PC-3 (cell line): ENCODE measurements around the gene SH3GL2.

Experiments
- CTCF ChIP-seq: fragments of 300-600 bp; sonication (generic); conservative IDR thresholded peaks from 2 replicates; pipeline ENCODE4 v1.5.1; 2017; ENCODE audit warnings: antibody characterized with exemption, low read depth, mild to moderate bottlenecking, low read length
- EZH2 ChIP-seq: fragments of 300-600 bp; sonication (generic); IDR thresholded peaks from one replicate; pipeline ENCODE4 v1.6.1; 2017; ENCODE audit warnings: antibody characterized with exemption, mild to moderate bottlenecking, low read length; ENCODE audit not compliant: unreplicated experiment
- EZH2phosphoT487 ChIP-seq: fragments of 300-600 bp; sonication (generic); IDR thresholded peaks from 2 replicates; pipeline ENCODE4 v1.6.1; 2018; ENCODE audit warnings: mild to moderate bottlenecking, antibody characterized with exemption, low read length, borderline replicate concordance

- TF ChIP-seq CTCF = no peak
- no peak for TF ChIP-seq EZH2
- no peak for TF ChIP-seq EZH2phosphoT487
Measured at GRCh38 chr9:17623965-17624364, 45.1 kb downstream of the SH3GL2 start.
